SU-DHL-6 (cell line): ENCODE measurements around the gene KRT10.

Experiments
- H2AFZ ChIP-seq: fragments of 200-600 bp; sonication (generic); 2 replicates; pipeline ENCODE4 v1.6.1; 2014; ENCODE audit warnings: low read depth, mild to moderate bottlenecking, moderate library complexity, mixed read lengths, antibody characterized with exemption, low read length; ENCODE audit not compliant: severe bottlenecking
- H3F3A ChIP-seq: fragments of 200-600 bp; shearing (Covaris generic); 2 replicates; pipeline ENCODE4 v1.6.0; 2016; ENCODE audit warnings: antibody characterized with exemption, mild to moderate bottlenecking; ENCODE audit not compliant: insufficient read depth
- H3K27ac ChIP-seq: fragments of 200-600 bp; sonication (generic); 2 replicates; pipeline ENCODE4 v1.5.1; 2016; ENCODE audit warnings: low read depth, mild to moderate bottlenecking, low read length, moderate library complexity, mixed read lengths
- H3K27me3 ChIP-seq: fragments of 200-600 bp; sonication (generic), shearing (Covaris generic); 2 replicates; pipeline ENCODE4 v1.6.0; 2014; ENCODE audit warnings: mild to moderate bottlenecking, low read length
- H3K36me3 ChIP-seq: fragments of 200-600 bp; sonication (generic); 2 replicates; pipeline ENCODE4 v1.6.1; 2014; ENCODE audit warnings: mild to moderate bottlenecking, low read length, mixed read lengths
- H3K4me2 ChIP-seq: fragments of 300-600, 200-600 bp; shearing (Covaris generic), sonication (generic); 2 replicates; pipeline ENCODE4 v1.6.0; 2014; ENCODE audit warnings: low read length, low read depth, mild to moderate bottlenecking; ENCODE audit not compliant: poor library complexity, severe bottlenecking
- H3K4me3 ChIP-seq: fragments of 200-600 bp; sonication (generic); 2 replicates; pipeline ENCODE4 v1.5.1; 2014; ENCODE audit warnings: antibody characterized with exemption, low read length, mild to moderate bottlenecking, mixed read lengths; ENCODE audit not compliant: insufficient read depth, poor library complexity, severe bottlenecking
- H3K79me2 ChIP-seq: fragments of 200-600 bp; sonication (generic); 2 replicates; pipeline ENCODE4 v1.6.1; 2014; ENCODE audit warnings: mild to moderate bottlenecking, low read length, moderate library complexity; ENCODE audit not compliant: insufficient read depth
- H3K9ac ChIP-seq: fragments of 200-600 bp; sonication (generic); 2 replicates; pipeline ENCODE4 v1.7.0; 2014; ENCODE audit warnings: mild to moderate bottlenecking, low read length
- H3K9me2 ChIP-seq: fragments of 200-600 bp; sonication (generic); replicated peaks from 2 replicates; pipeline ENCODE4 v1.6.1; 2014; ENCODE audit warnings: low read length; ENCODE audit not compliant: insufficient read depth
- H3K9me3 ChIP-seq: fragments of 200-600 bp; sonication (generic); 2 replicates; pipeline ENCODE4 v1.6.1; 2014; ENCODE audit warnings: low read length, mixed read lengths; ENCODE audit not compliant: insufficient read depth
- H4K20me1 ChIP-seq: fragments of 200-600 bp; sonication (generic); 2 replicates; pipeline ENCODE4 v1.6.1; 2014; ENCODE audit warnings: low read depth, mild to moderate bottlenecking, antibody characterized with exemption, low read length, moderate library complexity, mixed read lengths
- CTCF ChIP-seq: fragments of 200-600 bp; sonication (generic); IDR thresholded peaks from one replicate; pipeline ENCODE4 v1.5.1; 2017; ENCODE audit warnings: antibody characterized with exemption, mild to moderate bottlenecking, low read length, moderate library complexity; ENCODE audit not compliant: insufficient read depth, poor library complexity, severe bottlenecking
- EZH2phosphoT487 ChIP-seq: fragments of 200-600 bp; sonication (generic), shearing (Covaris generic); conservative IDR thresholded peaks from 2 replicates; pipeline ENCODE4 v1.6.1; 2018; ENCODE audit warnings: mild to moderate bottlenecking, antibody characterized with exemption, low read length, moderate library complexity, mixed read lengths

The KRT10 gene

GRCh38 chr17:40846515-40847144 is 24.2 kb upstream of the KRT10 start:
- Histone ChIP-seq H4K20me1 (no peaks in the 10 kb centered on the region), H2AFZ (no peak overlapping the region), H3F3A (no peaks in the 10 kb centered on the region), H3K36me3 (no peaks in the 10 kb centered on the region), H3K9me2 (no peaks in the 10 kb centered on the region), H3K27ac (no peak overlapping the region), H3K79me2 (no peaks in the 10 kb centered on the region), H3K9me3 (no peaks in the 10 kb centered on the region), H3K4me3 (no peak overlapping the region), H3K4me2 (no peak overlapping the region), H3K9ac (no peak overlapping the region), H3K27me3 (no peaks in the 10 kb centered on the region)
- TF ChIP-seq CTCF (no peak), EZH2phosphoT487 (no peak)

GRCh38 chr17:40844671-40845107 is 22.3 kb upstream of the KRT10 start:
- Histone ChIP-seq H4K20me1 (no peaks in the 10 kb centered on the region), H3K27me3 (no peaks in the 10 kb centered on the region), H3K9me2 (no peaks in the 10 kb centered on the region), H3K9ac (no peak overlapping the region), H3K4me2 (no peak overlapping the region), H3K27ac (no peak overlapping the region), H3F3A (no peaks in the 10 kb centered on the region), H3K4me3 (no peak overlapping the region), H3K9me3 (no peaks in the 10 kb centered on the region), H3K79me2 (no peaks in the 10 kb centered on the region), H2AFZ (no peak overlapping the region), H3K36me3 (no peaks in the 10 kb centered on the region)
- no peak for TF ChIP-seq EZH2phosphoT487
- TF ChIP-seq CTCF: no peak

- H3K9me3 ChIP-seq: no peaks in the 10 kb centered on the region
- no peak overlapping the region for H3K4me2 ChIP-seq
- no peaks in the 10 kb centered on the region for H3K36me3 ChIP-seq
- TF ChIP-seq EZH2phosphoT487: no peak
- no peak for TF ChIP-seq CTCF
- H3K27ac ChIP-seq: no peak overlapping the region
- no peak overlapping the region for H3K9ac ChIP-seq
- H3K79me2 ChIP-seq: no peaks in the 10 kb centered on the region
- H3K27me3 ChIP-seq: no peaks in the 10 kb centered on the region
- H3K4me3 ChIP-seq: no peak overlapping the region
- H3F3A ChIP-seq: no peaks in the 10 kb centered on the region
- no peaks in the 10 kb centered on the region for H4K20me1 ChIP-seq
- H3K9me2 ChIP-seq: no peaks in the 10 kb centered on the region
- H2AFZ ChIP-seq: no peak overlapping the region
These were observed 20.8 kb upstream of the KRT10 start for GRCh38 chr17:40843242-40843641.
